ENCODE data around the gene SLC45A1. TPM values are rescaled to one million over a fixed set of nuclear protein-coding genes. Genes with fewer than 3 reads are reported as not detected.
"Not testable (repeated sequence)": the region's sequence is repeated elsewhere in the genome, so short reads cannot be mapped to it uniquely, and the experiment has no call there.

The SLC45A1 gene
- total RNA-seq = 10 to 100 TPM in 1 of 4 donors, 1 to 10 TPM in 3; 5.4 to 15.1 (median 7.6) TPM

- peaks cover 0 to 29% (median 9%) of the 10 kb centered on the region in 4 donors for H3K4me1 ChIP-seq
- DNase-seq (ENCODE audit: low spot score in 2 of 2) = peak; percentile 64 to 66
- no peaks in the 10 kb centered on the region for H3K9me3 ChIP-seq
- peak in 1 of 2 donors; percentile 71 for TF ChIP-seq EP300 (IDR thresholded peaks at IDR 0.05)
- TF ChIP-seq CTCF (IDR thresholded peaks at IDR 0.05) = peak in 2 of 5 experiments; percentile 13 to 23
- peak; percentile 1 to 65 for TF ChIP-seq POLR2A (IDR thresholded peaks at IDR 0.05)
- peaks cover 0 to 11% of the 10 kb centered on the region in 2 donors for H3K27me3 ChIP-seq
- peak within 1 kb of the TSS in 3 of 4 donors; percentile 37 to 80 (median 59) for H3K27ac ChIP-seq
- peak within 1 kb of the TSS; percentile 59 to 73 (median 70) for H3K4me3 ChIP-seq
- WGBS, 2 donors = 10 to 16% methylated on average over 28 to 63 of the region's 75 CpGs
- no peaks in the 10 kb centered on the region for H3K36me3 ChIP-seq
Measured at GRCh38 chr1:8317647-8318381, at the start of gene SLC45A1. Gene SLC45A1, plus strand, starts transcription at chr1:8318114. Its CDS starts 6,216 bp downstream, at chr1:8324330.

- Histone ChIP-seq H3K4me1 (peaks cover 0 to 5% (median 0%) of the 10 kb centered on the region in 4 donors), H3K27me3 (no peaks in the 10 kb centered on the region)
- 64 to 67% methylated on average over 4 of the region's 4 CpGs for WGBS, 2 donors
Measured at GRCh38 chr1:8273036-8273435, 44.9 kb upstream of the SLC45A1 start.

GRCh38 chr1:8274352-8274751, 43.6 kb upstream of the SLC45A1 start:
- Histone ChIP-seq H3K36me3 (no peaks in the 10 kb centered on the region), H3K4me3 (no peak overlapping the region), H3K27me3 (no peaks in the 10 kb centered on the region), H3K9me3 (no peaks in the 10 kb centered on the region), H3K4me1 (peaks cover 0 to 5% (median 0%) of the 10 kb centered on the region in 4 donors), H3K27ac (no peak overlapping the region)
- 29 to 34% methylated on average over 8 of the region's 8 CpGs for WGBS, 2 donors
- DNase-seq (ENCODE audit: low spot score in 2 of 2) = no peak
- TF ChIP-seq POLR2A (IDR thresholded peaks at IDR 0.05) (no peak), EP300 (IDR thresholded peaks at IDR 0.05) (no peak), CTCF (IDR thresholded peaks at IDR 0.05) (no peak)

More at GRCh38 chr1:8273036-8273435, 44.9 kb upstream of the SLC45A1 start:
- TF ChIP-seq CTCF (IDR thresholded peaks at IDR 0.05) (no peak), POLR2A (IDR thresholded peaks at IDR 0.05) (no peak), EP300 (IDR thresholded peaks at IDR 0.05) (no peak)
- Histone ChIP-seq H3K4me3 (no peak overlapping the region), H3K36me3 (no peaks in the 10 kb centered on the region), H3K27ac (no peak overlapping the region), H3K9me3 (no peaks in the 10 kb centered on the region)
- DNase-seq (ENCODE audit: low spot score in 2 of 2) = no peak

GRCh38 chr1:8276173-8276914, 41.6 kb upstream of the SLC45A1 start:
- Histone ChIP-seq H3K4me3 (no peak overlapping the region), H3K27ac (no peak overlapping the region), H3K36me3 (no peaks in the 10 kb centered on the region), H3K27me3 (peaks cover 0 to 3% of the 10 kb centered on the region in 2 donors), H3K4me1 (peaks cover 0 to 5% (median 0%) of the 10 kb centered on the region in 4 donors), H3K9me3 (no peaks in the 10 kb centered on the region)
- WGBS, 2 donors = 89 to 90% methylated on average over 21 of the region's 21 CpGs
- DNase-seq (ENCODE audit: low spot score in 2 of 2) = no peak
- no peak for TF ChIP-seq EP300 (IDR thresholded peaks at IDR 0.05)
- TF ChIP-seq POLR2A (IDR thresholded peaks at IDR 0.05) = no peak
- TF ChIP-seq CTCF (IDR thresholded peaks at IDR 0.05) = no peak

- TF ChIP-seq CTCF (IDR thresholded peaks at IDR 0.05) (no peak), EP300 (IDR thresholded peaks at IDR 0.05) (no peak), POLR2A (IDR thresholded peaks at IDR 0.05) (no peak)
- Histone ChIP-seq H3K27ac (no peak overlapping the region), H3K36me3 (no peaks in the 10 kb centered on the region), H3K4me1 (peaks cover 0 to 5% (median 0%) of the 10 kb centered on the region in 4 donors), H3K9me3 (no peaks in the 10 kb centered on the region), H3K4me3 (no peak overlapping the region), H3K27me3 (peaks cover 0 to 8% of the 10 kb centered on the region in 2 donors)
- 81 to 83% methylated on average over 4 of the region's 4 CpGs for WGBS, 2 donors
- DNase-seq (ENCODE audit: low spot score in 2 of 2) = no peak
Measured at GRCh38 chr1:8276932-8277331, 41.0 kb upstream of the SLC45A1 start.

GRCh38 chr1:8278677-8279076, 39.2 kb upstream of the SLC45A1 start:
- H3K27me3 ChIP-seq; H3K36me3 ChIP-seq; H3K4me1 ChIP-seq; H3K27ac ChIP-seq; H3K9me3 ChIP-seq; DNase-seq (ENCODE audit: low spot score in 2 of 2); H3K4me3 ChIP-seq: not testable (repeated sequence)
- 87 to 88% methylated on average over 8 of the region's 8 CpGs for WGBS, 2 donors
